Urothelium cell line (cell line): Measurements from ENCODE around the gene DKKL1.
"Not testable (repeated sequence)": the region's sequence is repeated elsewhere in the genome, so short reads cannot be mapped to it uniquely, and the experiment has no call there.

Source experiments
- DNase-seq: peaks from one replicate; pipeline ENCODE4 v3.0.0; 2011; ENCODE audit warnings: low spot score, mixed read lengths
- FAIRE-seq: peaks from 2 replicates; lab custom pipeline; 2011; peaks lifted over from hg19 to GRCh38; lab: Jason Lieb, UNC

DKKL1 gene

GRCh38 chr19:49359851-49360820, 3.5 kb upstream of the DKKL1 start:
- DNase-seq: no peak
- FAIRE-seq: no peak

GRCh38 chr19:49361438-49362047, 2.1 kb upstream of the DKKL1 start:
- DNase-seq (peak; percentile 89), FAIRE-seq (no peak)

GRCh38 chr19:49362048-49362928, 1.4 kb upstream of the DKKL1 start, which contains the start of gene TEAD2:
Gene TEAD2 (minus strand): TSS chr19:49362416. CDS start chr19:49360075, 2,341 bp downstream.
- peak; percentile 85 for DNase-seq
- no peak for FAIRE-seq

- FAIRE-seq: no peak
- peak; percentile 37 for DNase-seq
Measured at GRCh38 chr19:49362929-49363267, 779 bp upstream of the DKKL1 start.

GRCh38 chr19:49364083-49364737, 533 bp downstream of the DKKL1 start:
- no peak for FAIRE-seq
- no peak for DNase-seq

GRCh38 chr19:49366110-49366509, 2.4 kb downstream of the DKKL1 start:
- FAIRE-seq (no peak), DNase-seq (no peak)

- DNase-seq: no peak
- FAIRE-seq: no peak
Measured at GRCh38 chr19:49368711-49369358, 5.2 kb downstream of the DKKL1 start.

GRCh38 chr19:49371184-49371583, 7.5 kb downstream of the DKKL1 start:
- FAIRE-seq (no peak), DNase-seq (no peak)

GRCh38 chr19:49373174-49373573, 9.5 kb downstream of the DKKL1 start:
- DNase-seq, FAIRE-seq: not testable (repeated sequence)

GRCh38 chr19:49374665-49375434, 11.2 kb downstream of the DKKL1 start:
- FAIRE-seq (no peak), DNase-seq (no peak)

- DNase-seq (no peak), FAIRE-seq (no peak)
Measured at GRCh38 chr19:49378512-49378911, 14.8 kb downstream of the DKKL1 start.

GRCh38 chr19:49380391-49380790, 16.7 kb downstream of the DKKL1 start:
- DNase-seq (no peak), FAIRE-seq (no peak)

- FAIRE-seq (no peak), DNase-seq (no peak)
Measured at GRCh38 chr19:49382639-49383038, 19.0 kb downstream of the DKKL1 start.

GRCh38 chr19:49383599-49383998, 19.9 kb downstream of the DKKL1 start:
- FAIRE-seq (no peak), DNase-seq (no peak)

- DNase-seq: peak; percentile 70
- FAIRE-seq: no peak
Measured at GRCh38 chr19:49387936-49388372, 24.3 kb downstream of the DKKL1 start, which contains the start of gene KASH5. Gene KASH5 (plus strand): TSS chr19:49388249. CDS start chr19:49390884, 2,635 bp downstream.

- DNase-seq: no peak
- no peak for FAIRE-seq
Measured at GRCh38 chr19:49389406-49389805, 25.7 kb downstream of the DKKL1 start.

GRCh38 chr19:49390131-49390928, 26.7 kb downstream of the DKKL1 start:
- FAIRE-seq (no peak), DNase-seq (no peak)

- DNase-seq: no peak
- no peak for FAIRE-seq
Measured at GRCh38 chr19:49390929-49391359, 27.3 kb downstream of the DKKL1 start.
